IPS-18c (cell line): Measurements from ENCODE around the gene EBI3.
"Not testable (repeated sequence)": the region's sequence is repeated elsewhere in the genome, so short reads cannot be mapped to it uniquely, and the experiment has no call there.

ENCODE experiments used
- H3K4me3 ChIP-seq: 2 replicates; pipeline ENCODE4 v1.7.0; 2013; ENCODE audit warnings: low read depth, mild to moderate bottlenecking, low read length, moderate library complexity; ENCODE audit not compliant: insufficient read depth
- H3K9me3 ChIP-seq: one replicate; pipeline ENCODE4 v1.6.1; 2013; ENCODE audit warnings: mild to moderate bottlenecking, low read length, moderate library complexity; ENCODE audit not compliant: control insufficient read depth, insufficient read depth

Gene EBI3

DNA sequence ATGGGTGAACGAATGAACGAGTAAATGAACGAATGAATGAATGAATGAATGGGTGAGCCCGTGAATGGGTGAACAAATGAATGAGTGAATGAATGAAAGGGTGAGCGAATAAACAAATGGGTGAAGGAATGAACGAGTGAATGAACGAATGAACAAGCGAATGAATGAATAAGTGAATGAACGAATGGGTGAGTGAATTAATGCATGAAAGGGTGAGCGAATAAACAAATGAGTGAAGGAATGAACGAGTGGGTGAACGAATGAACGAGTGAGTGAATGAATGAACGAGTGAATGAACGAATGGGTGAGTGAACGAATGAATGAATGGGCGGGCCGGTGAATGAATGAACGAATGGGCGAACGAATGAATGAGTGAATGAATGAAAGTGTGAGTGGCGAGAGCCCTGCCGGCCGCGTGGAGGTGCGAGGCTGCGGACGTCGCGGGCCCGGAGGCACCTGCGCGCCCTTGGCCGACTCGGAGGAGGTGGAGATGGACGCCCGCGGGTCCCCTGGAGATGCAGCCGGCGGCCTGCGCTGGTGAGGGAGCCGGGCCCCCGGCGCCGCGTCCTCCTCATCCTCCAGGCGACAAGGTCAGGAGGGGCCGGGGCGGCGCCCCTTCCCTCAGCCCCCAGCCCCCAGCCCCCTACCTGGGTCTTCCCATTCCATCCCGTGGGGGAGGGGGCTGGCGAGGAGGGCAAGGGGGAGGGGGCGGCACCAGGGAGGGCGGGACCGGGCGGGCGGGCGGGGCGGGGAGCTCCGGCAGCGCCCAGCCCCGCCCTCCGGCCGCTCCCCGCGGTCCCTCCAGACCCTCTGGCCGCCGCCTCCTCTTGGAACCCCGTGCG, 31.5 kb upstream of the EBI3 start:
- Histone ChIP-seq H3K9me3 (no peaks in the 10 kb centered on the region), H3K4me3 (peak overlapping the region; percentile 52)

DNA sequence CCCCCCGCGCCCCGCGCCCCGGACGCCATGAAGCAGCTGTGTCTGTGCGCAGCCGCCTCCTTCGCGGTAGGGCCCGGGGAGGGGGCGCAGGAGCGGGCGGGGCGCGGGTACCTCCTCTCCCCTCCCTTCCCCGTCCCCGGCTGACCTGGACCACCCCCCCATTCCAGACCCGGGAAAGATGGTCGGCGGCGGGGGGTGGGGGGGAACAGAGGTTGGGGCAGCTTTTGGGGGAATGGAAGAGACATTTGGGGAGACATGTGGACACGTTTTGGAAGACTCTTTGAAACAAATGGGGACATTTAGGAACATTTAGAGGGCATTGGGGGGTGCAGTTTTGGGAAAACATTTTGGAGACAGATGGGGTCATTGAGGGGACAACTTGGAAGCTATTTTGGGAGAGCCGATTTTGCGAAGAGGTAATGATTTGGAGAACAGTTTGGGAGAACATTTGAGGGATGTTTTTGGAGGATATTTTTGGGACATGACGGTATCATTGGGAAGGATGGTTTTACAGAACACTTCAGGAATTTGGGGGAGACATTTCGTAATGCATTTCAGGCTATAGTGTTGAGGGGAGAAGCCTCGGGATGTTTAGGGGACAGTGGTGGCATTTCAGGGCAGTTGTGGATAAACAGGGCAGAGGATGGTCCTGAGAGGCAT, 30.7 kb upstream of the EBI3 start:
- Histone ChIP-seq H3K4me3 (peak overlapping the region; percentile 52), H3K9me3 (no peaks in the 10 kb centered on the region)

DNA sequence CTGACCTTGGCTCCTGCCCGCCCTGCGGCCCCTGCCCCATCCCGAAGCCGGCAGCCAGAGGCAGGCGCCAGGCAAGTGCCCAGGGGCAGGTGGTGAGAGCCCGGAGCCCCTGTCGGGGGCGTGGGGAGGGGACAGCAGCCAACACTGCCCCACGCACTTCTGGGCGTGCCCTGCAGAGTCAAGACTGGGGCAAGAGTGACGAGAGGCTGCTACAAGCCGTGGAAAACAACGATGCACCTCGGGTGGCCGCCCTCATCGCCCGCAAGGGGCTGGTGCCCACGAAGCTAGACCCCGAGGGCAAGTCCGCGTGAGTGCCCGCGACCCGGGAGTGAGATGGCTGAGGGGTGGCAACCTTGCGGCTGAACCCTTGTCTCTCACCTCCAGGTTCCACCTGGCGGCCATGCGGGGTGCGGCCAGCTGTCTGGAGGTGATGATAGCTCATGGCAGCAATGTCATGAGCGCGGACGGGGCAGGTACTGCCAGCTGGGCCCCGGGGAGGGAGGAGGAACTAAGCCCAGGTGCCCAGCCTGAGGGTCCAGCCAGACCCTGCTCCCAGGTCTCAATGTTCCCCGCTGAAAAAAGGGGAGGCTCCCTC, 29.5 kb upstream of the EBI3 start:
- no peak overlapping the region for H3K4me3 ChIP-seq

DNA sequence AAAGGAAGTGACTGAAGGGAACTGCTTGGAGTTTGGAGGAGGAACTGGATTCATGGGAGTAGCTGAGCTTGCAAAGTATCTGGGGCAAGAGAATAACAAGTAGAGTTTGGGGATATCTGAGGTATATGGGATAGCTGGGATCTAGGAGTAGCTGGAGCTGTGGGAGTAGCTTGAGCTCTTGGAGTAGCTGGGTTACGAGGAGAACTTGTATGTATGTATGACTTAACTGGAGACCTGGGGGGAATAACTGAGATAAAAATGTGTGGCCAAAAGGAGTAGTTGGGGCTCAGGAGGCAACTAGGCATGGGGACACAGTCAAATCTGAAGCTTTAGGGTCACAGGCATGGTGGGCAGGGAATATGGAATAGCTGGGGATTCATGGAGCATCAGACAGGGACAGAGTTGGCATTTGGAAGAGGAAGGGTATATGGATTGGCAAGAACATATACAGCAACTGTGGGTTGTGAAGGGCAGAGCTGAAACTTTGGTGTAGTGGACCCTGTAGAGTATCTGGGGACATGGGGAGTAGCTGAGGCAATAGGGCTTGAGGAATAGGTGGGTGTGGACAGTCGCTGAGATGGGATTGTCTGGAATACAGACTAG, 28.3 kb upstream of the EBI3 start:
- H3K4me3 ChIP-seq: no peak overlapping the region

More for the DNA sequence above, 29.5 kb upstream of the EBI3 start:
- H3K9me3 ChIP-seq: no peaks in the 10 kb centered on the region

DNA sequence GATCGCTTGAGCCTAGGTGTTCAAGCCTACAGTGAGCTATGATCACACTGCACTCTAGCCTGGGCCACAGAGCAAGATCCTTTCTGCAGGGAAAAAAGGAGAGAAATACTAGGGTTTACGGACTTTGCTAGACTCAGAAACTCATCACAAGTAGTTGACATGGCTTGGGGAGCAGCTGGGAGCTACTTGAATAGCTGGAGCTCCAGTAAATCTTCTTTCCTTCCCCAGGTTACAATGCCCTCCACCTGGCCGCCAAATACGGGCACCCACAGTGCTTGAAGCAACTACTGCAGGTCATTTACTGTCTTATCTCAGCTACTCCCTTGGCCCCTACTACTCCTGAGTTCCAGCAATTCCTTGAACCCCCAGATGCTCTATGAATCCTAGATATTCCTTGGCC, 27.5 kb upstream of the EBI3 start:
- Histone ChIP-seq H3K4me3 (no peak overlapping the region), H3K9me3 (no peaks in the 10 kb centered on the region)

More for the DNA sequence above, 28.3 kb upstream of the EBI3 start:
- H3K9me3 ChIP-seq: no peaks in the 10 kb centered on the region

DNA sequence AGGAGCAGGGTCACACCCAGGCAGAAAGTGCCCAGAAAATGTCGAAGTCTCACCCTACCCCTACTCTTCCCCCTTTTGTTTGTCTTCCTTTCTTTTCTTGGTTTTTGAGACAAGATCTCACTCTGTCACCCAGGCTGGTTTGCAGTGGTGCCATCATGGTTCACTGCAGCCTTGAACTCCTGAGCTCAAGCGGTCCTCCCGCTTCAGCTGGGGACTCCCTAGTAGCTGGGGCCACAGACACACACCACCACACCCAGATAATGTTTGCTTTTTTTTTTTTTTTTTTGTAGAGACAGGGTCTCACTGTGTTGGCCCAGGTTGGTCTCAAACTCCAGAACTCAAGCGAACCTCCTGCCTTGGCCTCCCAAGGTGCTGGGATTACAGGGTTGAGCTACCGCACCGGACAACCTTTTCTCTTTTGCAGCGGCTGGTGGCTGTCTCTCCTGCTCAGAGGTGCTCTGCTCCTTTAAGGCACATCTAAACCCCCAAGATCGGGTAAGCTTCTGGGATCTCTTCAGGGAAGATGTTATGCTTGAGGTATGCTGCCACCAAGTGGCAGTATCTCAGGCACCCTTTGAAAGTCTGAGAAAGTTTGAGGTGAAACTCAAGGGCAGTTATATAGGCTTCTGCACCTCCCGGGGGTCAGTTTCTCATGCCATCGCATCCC, 22.4 kb upstream of the EBI3 start:
- no peak overlapping the region for H3K4me3 ChIP-seq
- no peaks in the 10 kb centered on the region for H3K9me3 ChIP-seq

DNA sequence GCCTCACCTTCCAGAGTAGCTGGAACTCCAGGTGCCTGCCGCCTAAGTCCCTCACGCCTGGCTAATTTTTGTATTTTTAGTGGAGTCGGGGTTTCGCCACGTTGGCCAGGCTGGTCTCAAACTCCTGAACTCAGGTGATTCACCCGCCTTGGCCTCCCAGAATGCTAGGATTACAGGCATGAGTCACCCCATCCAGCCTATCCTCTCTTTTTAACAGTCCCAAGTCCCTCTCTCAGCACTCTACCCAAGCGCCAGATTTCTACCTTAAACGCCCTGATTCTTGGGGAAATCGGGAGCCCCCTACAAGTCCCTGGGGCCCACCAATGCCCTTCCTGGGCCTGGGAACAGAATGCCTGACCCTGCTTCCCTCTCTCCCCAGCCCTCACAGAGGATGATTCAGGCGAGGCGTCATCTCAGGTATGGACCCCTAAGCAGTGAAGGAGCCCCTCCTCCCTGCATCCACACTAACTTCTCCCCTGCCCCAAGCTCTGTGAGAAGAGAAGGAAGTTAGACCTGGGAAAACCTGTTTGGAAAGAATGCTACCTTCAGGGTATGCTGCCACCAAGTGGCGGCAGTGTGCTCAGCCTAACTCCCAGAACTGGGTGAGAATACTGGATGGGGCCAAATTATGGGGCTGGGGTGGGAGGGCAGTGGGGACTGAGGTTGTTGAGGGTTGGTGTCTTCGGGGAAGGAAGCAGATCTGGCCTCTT, 20.8 kb upstream of the EBI3 start:
- Histone ChIP-seq H3K9me3 (no peaks in the 10 kb centered on the region), H3K4me3 (no peak overlapping the region)

DNA sequence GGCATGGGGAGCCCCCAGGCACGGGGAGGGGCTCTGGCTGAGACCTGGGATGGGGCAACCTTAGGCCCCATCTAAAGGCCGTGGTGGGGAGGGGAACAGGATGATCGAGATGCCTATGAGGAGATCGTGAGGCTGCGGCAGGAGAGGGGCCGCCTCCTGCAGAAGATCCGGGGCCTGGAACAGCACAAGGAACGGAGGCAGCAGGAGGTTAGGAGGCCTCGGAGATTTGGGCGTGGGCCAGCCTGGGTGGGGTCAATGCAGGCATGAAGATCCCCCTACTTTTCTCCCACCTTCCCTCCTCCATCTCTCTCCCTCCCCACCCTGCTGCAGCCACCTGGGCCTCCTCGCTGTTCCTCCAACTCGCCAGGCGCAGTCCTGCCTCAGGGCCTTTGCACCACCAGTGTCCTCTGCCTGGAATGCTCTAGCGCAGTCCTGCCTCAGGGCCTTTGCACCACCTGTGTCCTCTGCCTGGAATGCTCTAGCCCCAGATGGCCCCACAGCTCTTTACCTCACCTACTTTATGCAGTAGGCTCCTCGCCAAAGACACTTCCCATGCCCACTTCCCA, 19.1 kb upstream of the EBI3 start:
- H3K4me3 ChIP-seq: no peak overlapping the region
- no peaks in the 10 kb centered on the region for H3K9me3 ChIP-seq

DNA sequence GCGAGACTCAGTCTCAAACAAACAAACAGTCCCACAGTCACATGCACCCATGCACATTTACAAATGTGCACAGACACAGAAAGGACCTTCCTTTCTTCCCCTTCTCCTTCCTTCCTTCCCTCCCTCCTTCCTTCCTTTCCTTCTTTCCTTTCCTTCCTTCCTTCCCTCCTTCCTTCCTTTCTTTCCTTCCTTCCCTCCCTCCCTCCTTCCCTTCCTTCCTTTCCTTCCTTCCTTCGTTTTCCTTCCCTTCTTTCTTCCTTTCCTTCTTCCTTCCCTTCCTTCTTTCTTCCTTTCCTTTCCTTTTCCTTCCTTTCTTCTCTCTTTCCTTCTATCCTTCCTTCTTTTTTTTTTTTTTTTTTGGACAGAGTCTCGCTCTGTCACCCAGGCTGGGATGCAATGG, 16.2 kb upstream of the EBI3 start:
- no peak overlapping the region for H3K4me3 ChIP-seq

DNA sequence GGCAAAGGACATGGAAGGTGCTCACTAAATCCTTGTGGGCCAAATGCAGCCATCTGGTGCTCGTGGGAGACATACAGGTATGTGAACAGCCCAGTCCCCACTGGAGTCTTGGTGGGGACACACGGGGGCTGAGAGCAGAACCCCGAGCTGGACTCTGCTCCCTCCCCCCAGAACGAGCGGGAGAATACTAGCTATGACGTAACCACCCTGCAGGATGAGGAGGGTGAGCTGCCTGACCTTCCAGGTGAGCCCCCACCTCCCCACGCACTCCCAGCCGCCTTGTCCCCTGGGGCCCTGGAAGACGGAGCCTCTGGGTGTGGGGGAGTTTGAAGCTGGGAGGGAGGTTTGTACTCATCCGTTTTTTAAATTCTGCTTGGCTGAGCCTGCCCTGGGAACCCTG, 13.5 kb upstream of the EBI3 start:
- Histone ChIP-seq H3K9me3 (no peaks in the 10 kb centered on the region), H3K4me3 (no peak overlapping the region)

More for the DNA sequence above, 16.2 kb upstream of the EBI3 start:
- no peaks in the 10 kb centered on the region for H3K9me3 ChIP-seq

DNA sequence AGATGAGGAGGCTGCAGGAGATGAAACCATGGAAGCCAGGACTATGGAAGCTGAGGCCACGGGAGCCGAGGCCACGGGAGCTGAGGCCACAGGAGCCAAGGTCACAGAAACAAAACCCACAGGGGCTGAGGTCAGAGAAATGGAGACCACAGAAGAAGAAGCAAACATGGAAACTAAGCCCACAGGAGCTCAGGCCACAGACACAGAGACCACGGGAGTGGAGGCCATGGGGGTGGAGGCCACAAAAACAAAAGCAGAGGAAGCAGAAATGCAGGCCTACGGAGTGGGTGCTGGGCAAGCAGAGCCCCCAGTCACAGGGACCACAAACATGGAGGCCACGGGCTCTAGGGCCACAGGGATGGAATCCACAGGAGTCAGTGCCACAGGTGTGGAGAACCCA, 12.5 kb upstream of the EBI3 start:
- Histone ChIP-seq H3K9me3 (no peaks in the 10 kb centered on the region), H3K4me3 (no peak overlapping the region)

DNA sequence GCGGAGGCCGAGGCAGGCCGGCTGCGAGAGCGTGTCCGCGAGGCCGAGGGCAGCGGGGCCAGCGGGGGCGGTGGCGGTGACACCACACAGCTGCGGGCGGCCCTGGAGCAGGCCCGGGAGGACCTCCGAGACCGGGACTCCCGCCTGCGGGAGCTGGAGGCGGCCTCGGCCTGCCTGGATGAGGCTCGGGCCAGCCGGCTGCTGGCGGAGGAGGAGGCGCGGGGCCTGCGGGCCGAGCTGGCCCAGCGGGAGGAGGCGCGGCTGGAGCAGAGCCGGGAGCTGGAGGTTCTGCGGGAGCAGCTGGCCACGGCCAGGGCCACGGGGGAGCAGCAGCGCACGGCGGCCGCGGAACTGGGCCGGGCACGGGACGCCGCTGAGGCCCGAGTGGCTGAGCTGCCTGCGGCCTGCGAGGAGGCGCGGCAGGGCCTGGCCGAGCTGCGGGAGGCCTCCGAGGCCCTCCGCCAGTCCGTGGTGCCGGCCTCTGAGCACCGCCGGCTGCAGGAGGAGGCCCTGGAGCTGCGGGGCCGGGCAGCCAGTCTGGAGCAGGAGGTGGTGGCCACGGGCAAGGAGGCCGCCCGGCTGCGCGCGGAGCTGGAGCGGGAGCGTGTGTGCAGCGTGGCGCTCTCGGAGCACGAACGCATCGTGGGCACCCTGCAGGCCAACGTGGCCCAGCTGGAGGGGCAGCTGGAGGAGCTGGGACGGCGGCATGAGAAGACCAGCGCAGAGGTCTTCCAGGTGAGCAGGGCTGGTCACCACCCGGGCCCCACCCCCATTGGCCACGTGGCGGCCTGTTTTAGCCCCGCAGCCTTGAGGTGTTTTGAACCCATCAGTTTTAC, 11.7 kb upstream of the EBI3 start:
- H3K9me3 ChIP-seq: no peaks in the 10 kb centered on the region

DNA sequence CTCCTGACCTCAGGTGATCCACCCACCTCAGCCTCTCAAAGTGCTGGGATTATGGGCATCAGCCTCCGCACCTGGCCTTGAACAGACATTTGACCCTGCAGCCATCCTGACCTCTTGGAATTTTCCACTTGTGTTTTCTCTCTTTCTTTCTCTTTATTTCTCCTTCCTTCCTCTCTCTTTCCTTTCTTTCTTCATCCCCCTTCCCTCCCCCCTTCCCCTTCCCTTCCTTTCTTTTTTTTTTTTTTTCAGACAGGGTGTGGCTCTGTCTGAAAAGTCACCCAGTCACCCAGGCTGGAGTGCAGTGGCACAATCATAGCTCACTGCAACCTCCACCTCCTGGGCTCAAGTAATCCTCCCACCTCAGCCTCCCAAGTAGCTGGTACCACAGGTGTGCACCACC, 10.8 kb upstream of the EBI3 start:
- not testable (repeated sequence) for H3K9me3 ChIP-seq, H3K4me3 ChIP-seq

More for the DNA sequence above, 11.7 kb upstream of the EBI3 start:
- H3K4me3 ChIP-seq: no peak overlapping the region

DNA sequence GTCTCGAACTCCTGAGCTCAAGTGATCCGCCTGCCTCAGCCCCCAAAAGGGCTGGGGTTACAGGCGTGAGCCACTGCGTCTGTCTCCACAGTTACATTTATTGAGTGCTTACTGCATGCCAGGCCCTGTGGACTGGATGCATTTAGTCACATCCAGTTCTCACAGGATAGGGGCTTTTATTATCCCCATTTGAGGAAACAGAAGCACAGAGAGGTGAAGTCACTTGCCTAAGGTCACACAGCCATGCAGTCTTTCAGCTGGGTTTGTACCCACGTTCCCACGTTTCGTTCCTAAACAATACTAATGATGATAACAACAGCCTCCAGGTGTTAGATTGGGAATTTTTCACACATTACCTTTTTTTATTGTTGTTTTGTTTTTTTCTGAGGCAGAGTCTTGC, 9.1 kb upstream of the EBI3 start:
- Histone ChIP-seq H3K9me3 (no peaks in the 10 kb centered on the region), H3K4me3 (no peak overlapping the region)

DNA sequence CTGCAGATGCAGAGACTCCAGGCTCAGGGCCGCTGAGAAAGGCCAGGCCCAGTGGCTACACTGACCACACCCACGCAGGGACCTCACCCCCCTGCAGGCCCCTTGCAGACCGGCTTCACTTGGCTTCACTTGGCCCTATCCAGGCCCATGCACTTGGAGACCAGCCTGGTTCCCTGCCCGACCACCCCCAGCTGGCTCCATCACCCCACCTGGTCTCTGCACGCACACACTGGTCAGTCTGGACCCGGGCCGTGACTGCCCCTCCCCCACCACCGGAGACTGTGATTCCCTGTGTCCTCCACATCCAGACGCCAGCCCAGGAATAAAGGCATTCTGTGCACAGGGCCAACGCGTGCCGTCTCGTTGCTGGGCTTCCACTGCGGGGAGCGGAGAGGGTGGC, 4.9 kb upstream of the EBI3 start:
- H3K4me3 ChIP-seq: no peak overlapping the region
- H3K9me3 ChIP-seq: no peaks in the 10 kb centered on the region

DNA sequence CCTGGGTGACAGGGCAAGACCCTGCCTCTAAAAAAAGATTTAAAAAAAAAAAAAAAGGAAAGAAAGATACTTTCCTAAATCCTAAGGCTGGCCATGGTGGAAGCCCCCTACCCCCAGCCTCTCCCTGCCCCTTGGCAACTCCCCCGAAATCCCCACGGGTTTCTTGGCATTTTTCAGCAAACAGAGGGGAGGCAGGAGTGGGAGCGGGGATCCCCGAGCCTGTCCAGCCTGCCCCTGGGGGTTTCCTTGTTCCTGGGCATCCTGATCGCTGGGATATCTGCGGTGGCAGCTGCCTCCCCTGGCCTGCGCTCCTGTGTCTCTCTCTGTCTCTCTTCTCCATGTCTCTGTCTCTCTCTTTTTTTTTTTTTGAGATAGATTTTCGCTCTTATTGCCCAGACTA, 3.4 kb upstream of the EBI3 start:
- H3K9me3 ChIP-seq: no peaks in the 10 kb centered on the region
- no peak overlapping the region for H3K4me3 ChIP-seq
